ENCODE data around the gene HCFC1.
A peak's percentile ranks its signal among the peaks of the same experiment; 100 is the strongest.

The HCFC1 gene

GRCh38 chrX:153937056-153937455 is 34.6 kb downstream of the HCFC1 start:
- no peak for DNase-seq

GRCh38 chrX:153935326-153935851 is 36.2 kb downstream of the HCFC1 start:
- no peak for DNase-seq

- DNase-seq: peak; percentile 73
Measured at GRCh38 chrX:153934762-153935325, 36.8 kb downstream of the HCFC1 start, which contains the start of gene NAA10. Gene NAA10, minus strand, starts transcription at chrX:153935037. Its CDS starts 133 bp downstream, at chrX:153934904.

GRCh38 chrX:153934148-153934761 is 37.4 kb downstream of the HCFC1 start:
- no peak for DNase-seq

- peak; percentile 54 for DNase-seq
Measured at GRCh38 chrX:153933748-153934147, 37.9 kb downstream of the HCFC1 start.

GRCh38 chrX:153932220-153932915 is 39.2 kb downstream of the HCFC1 start:
- no peak for DNase-seq

- no peak for DNase-seq
Measured at GRCh38 chrX:153931748-153932147, 39.9 kb downstream of the HCFC1 start.

GRCh38 chrX:153931151-153931550 is 40.5 kb downstream of the HCFC1 start:
- no peak for DNase-seq

GRCh38 chrX:153930011-153930910 is 41.4 kb downstream of the HCFC1 start:
- no peak for DNase-seq

- no peak for DNase-seq
Measured at GRCh38 chrX:153929576-153929975, 42.0 kb downstream of the HCFC1 start.

- DNase-seq: no peak
Measured at GRCh38 chrX:153928846-153929245, 42.8 kb downstream of the HCFC1 start.

- DNase-seq: peak; percentile 96
Measured at GRCh38 chrX:153927922-153928760, 43.5 kb downstream of the HCFC1 start.

GRCh38 chrX:153927672-153927921 is 44.0 kb downstream of the HCFC1 start:
- no peak for DNase-seq

- DNase-seq: peak; percentile 33
Measured at GRCh38 chrX:153926858-153927671, 44.6 kb downstream of the HCFC1 start.

GRCh38 chrX:153926552-153926857 is 45.1 kb downstream of the HCFC1 start:
- no peak for DNase-seq

GRCh38 chrX:153925739-153926551 is 45.7 kb downstream of the HCFC1 start, which contains the start of gene ARHGAP4:
Gene ARHGAP4, minus strand, starts transcription at chrX:153926264. Its CDS starts 62 bp downstream, at chrX:153926202.
- DNase-seq: no peak

GRCh38 chrX:153925387-153925738 is 46.3 kb downstream of the HCFC1 start:
- no peak for DNase-seq

- peak; percentile 29 for DNase-seq
Measured at GRCh38 chrX:153924149-153924861, 47.3 kb downstream of the HCFC1 start.

- DNase-seq: peak; percentile 60
Measured at GRCh38 chrX:153922932-153923857, 48.4 kb downstream of the HCFC1 start.
